ENCODE data around the gene COA7. TPM values are rescaled to one million over a fixed set of nuclear protein-coding genes. Genes with fewer than 3 reads are reported as not detected.

Gene COA7
- total and polyA plus RNA-seq, 2 of the 8 experiments (the other 6 are each of a cell fraction or from before 2014, with no cell fraction given): 23.2 to 61.8 TPM

DNA sequence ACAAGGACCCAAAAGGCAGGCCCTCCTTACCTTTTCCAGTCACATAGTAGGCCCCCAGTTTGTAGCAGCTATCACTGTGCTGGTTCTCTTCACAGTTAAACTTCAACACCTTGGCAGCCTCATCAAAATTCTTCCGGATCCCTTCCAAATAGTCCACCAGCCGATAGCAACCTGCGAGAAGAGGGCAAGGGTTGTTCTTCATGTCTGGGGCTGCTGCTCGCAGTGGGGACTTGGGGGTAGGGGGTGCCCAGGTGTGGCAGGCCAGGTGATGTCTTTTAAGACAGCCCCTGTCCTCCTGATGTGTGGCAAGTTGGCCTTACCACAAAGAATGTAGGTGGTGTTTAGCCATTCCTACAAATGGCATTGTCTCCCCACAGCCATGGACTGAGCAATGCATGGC lies 5.5 kb downstream of the COA7 start:
- TF ChIP-seq NRF1 (IDR thresholded peaks at IDR 0.05; ENCODE audit: low read depth, low read length): no peak
- Histone ChIP-seq H3K9me3 (ENCODE audit: insufficient read depth in 2 of 2, low read depth in 1 of 2, low read length in 1 of 2) (no peaks in the 10 kb centered on the region), H2BK20ac (ENCODE audit: low read length) (no peak overlapping the region), H2BK5ac (ENCODE audit: low read depth, low read length) (no peak overlapping the region), H3K27me3 (replicated peaks in 1 of 4; ENCODE audit: control insufficient read depth in 3 of 4, extremely low read depth in 1 of 4, insufficient read depth in 3 of 4, low read length in 3 of 4) (no peaks in the 10 kb centered on the region), H2AFZ (ENCODE audit: low read length) (no peak overlapping the region), H3K18ac (ENCODE audit: extremely low read depth, low read length) (no peak overlapping the region), H3K23me2 (ENCODE audit: low read depth, low read length) (peaks cover under 1% of the 10 kb centered on the region; the same call in 1 of the 2 replicates), H2BK15ac (ENCODE audit: low read length) (no peak overlapping the region), H3K56ac (replicated peaks; ENCODE audit: insufficient read length, low read depth, low read length) (no peak overlapping the region), H3K14ac (ENCODE audit: insufficient read length) (no peak overlapping the region), H3K4me2 (ENCODE audit: insufficient read depth in 1 of 2, low read depth in 2 of 2, low read length in 2 of 2) (no peak overlapping the region), H3K9ac (replicated peaks in 1 of 4; ENCODE audit: extremely low read depth in 1 of 4, low read depth in 3 of 4, low read length in 3 of 4) (no peak overlapping the region), H4K91ac (replicated peaks; ENCODE audit: insufficient read length, low read length) (no peak overlapping the region), H2BK12ac (ENCODE audit: low read depth, low read length) (no peak overlapping the region), H3K4me1 (replicated peaks in 1 of 4; ENCODE audit: control insufficient read depth in 3 of 4, insufficient read depth in 4 of 4, low read length in 3 of 4) (peaks cover 0 to 3% (median under 1%) of the 10 kb centered on the region in 4 experiments; a peak in 3 of 7 replicates), H3K4me3 (ENCODE audit: extremely low read depth in 1 of 4, insufficient read depth in 2 of 4, low read depth in 3 of 4, low read length in 4 of 4) (no peak overlapping the region), H3K79me2 (ENCODE audit: control insufficient read depth in 1 of 2, insufficient read depth in 2 of 2, low read length in 2 of 2) (peaks cover 16 to 51% of the 10 kb centered on the region in 2 experiments), H4K5ac (ENCODE audit: insufficient read length, low read depth, low read length) (no peak overlapping the region), H3K36me3 (ENCODE audit: control insufficient read depth in 2 of 4, insufficient read depth in 4 of 4, low read length in 3 of 4) (peaks cover 10 to 52% (median 24%) of the 10 kb centered on the region in 4 experiments), H4K8ac (ENCODE audit: extremely low read depth, insufficient read depth, low read length) (no peak overlapping the region), H2AK5ac (ENCODE audit: low read depth, low read length) (no peak overlapping the region), H3K4ac (replicated peaks; ENCODE audit: insufficient read length, low read depth, low read length) (no peak overlapping the region), H3K79me1 (ENCODE audit: low read depth, low read length) (peaks cover 14% of the 10 kb centered on the region; the same call in 1 of the 2 replicates), H2BK120ac (replicated peaks; ENCODE audit: low read depth, low read length) (no peak overlapping the region), H4K20me1 (replicated peaks in 1 of 2; ENCODE audit: control insufficient read depth in 1 of 2, insufficient read depth in 2 of 2, low read length in 2 of 2) (peaks cover 1 to 9% of the 10 kb centered on the region in 2 experiments), H3K23ac (ENCODE audit: insufficient read length) (no peak overlapping the region), H3K27ac (ENCODE audit: low read depth, low read length) (no peak overlapping the region)
- DNase-seq (ENCODE audit: low read depth in 1 of 2, low spot score in 2 of 2) (no peak), FAIRE-seq (no peak)
- 91% methylated on average over 4 of the region's 4 CpGs; no CpG with 5 or more reads in 1 of the 2 experiments for WGBS, 2 experiments (ENCODE audit: extremely low coverage in 1 of 2, insufficient coverage in 1 of 2, insufficient read length in 1 of 2, insufficient replicate concordance in 2 of 2, low coverage in 1 of 2, low lambda C conversion rate in 2 of 2, missing lambda C conversion rate in 1 of 2)
- ChIA-PET POLR2A (ENCODE audit: partially characterized antibody) (interaction anchor here (1.4 kb wide), 1 partner anchor 11 kb away, joined by 3 read pairs; no protein-coding TSS in a partner anchor), CTCF (ENCODE audit: partially characterized antibody) (interaction anchor here (0.6 kb wide), 1 partner anchor 18 kb away, joined by 3 read pairs; no protein-coding TSS in a partner anchor)
